MM.1S (cell line): ENCODE measurements around the gene CD14.

Experiments used
- DNase-seq: peaks from one replicate; pipeline ENCODE4 v3.0.0-alpha.2; 2015
- H2AFZ ChIP-seq: fragments of 300-600 bp; sonication (generic); 2 replicates; pipeline ENCODE4 v1.6.0; 2016; ENCODE audit warnings: antibody characterized with exemption, low read length
- H3F3A ChIP-seq: fragments of 300-600 bp; sonication (generic); 2 replicates; pipeline ENCODE4 v1.6.1; 2016; ENCODE audit warnings: mild to moderate bottlenecking, antibody characterized with exemption, low read length, moderate library complexity, mixed read lengths; ENCODE audit not compliant: insufficient read depth
- H3K27ac ChIP-seq: fragments of 300-600 bp; sonication (generic); 2 replicates; pipeline ENCODE4 v1.5.1; 2016; ENCODE audit warnings: mild to moderate bottlenecking, low read length
- H3K27me3 ChIP-seq: fragments of 300-600 bp; sonication (generic); replicated peaks from 2 replicates; pipeline ENCODE4 v1.6.0; 2016; ENCODE audit warnings: low read length; ENCODE audit not compliant: insufficient read depth
- H3K36me3 ChIP-seq: fragments of 300-600 bp; sonication (generic); replicated peaks from 2 replicates; pipeline ENCODE4 v1.6.1; 2016; ENCODE audit warnings: mild to moderate bottlenecking, low read length, mixed read lengths; ENCODE audit not compliant: insufficient read depth
- H3K4me1 ChIP-seq: fragments of 300-600 bp; sonication (generic); 2 replicates; pipeline ENCODE4 v1.6.1; 2016; ENCODE audit warnings: low read length, mixed read lengths
- H3K4me2 ChIP-seq: fragments of 300-600 bp; sonication (generic); 2 replicates; pipeline ENCODE4 v1.6.0; 2016; ENCODE audit warnings: low read depth, low read length
- H3K4me3 ChIP-seq: fragments of 300-600 bp; sonication (generic); 2 replicates; pipeline ENCODE4 v1.5.1; 2016; ENCODE audit warnings: low read length, mixed read lengths
- H3K79me2 ChIP-seq: fragments of 300-600 bp; sonication (generic); 2 replicates; pipeline ENCODE4 v1.6.1; 2016; ENCODE audit warnings: mixed run types, low read length, mixed read lengths
- H3K9ac ChIP-seq: fragments of 300-600 bp; sonication (generic); 2 replicates; pipeline ENCODE4 v1.6.1; 2016; ENCODE audit warnings: low read length, mixed read lengths
- H3K9me2 ChIP-seq: fragments of 300-600 bp; sonication (generic); replicated peaks from 2 replicates; pipeline ENCODE4 v1.6.1; 2016; ENCODE audit warnings: mild to moderate bottlenecking, low read length, mixed read lengths; ENCODE audit not compliant: insufficient read depth
- H3K9me3 ChIP-seq: fragments of 300-600 bp; sonication (generic); replicated peaks from 2 replicates; pipeline ENCODE4 v1.6.1; 2016; ENCODE audit warnings: mild to moderate bottlenecking, low read length, mixed read lengths; ENCODE audit not compliant: insufficient read depth
- H4K20me1 ChIP-seq: fragments of 300-600 bp; sonication (generic); 2 replicates; pipeline ENCODE4 v1.6.1; 2016; ENCODE audit warnings: mild to moderate bottlenecking, low read length, moderate library complexity, mixed read lengths; ENCODE audit not compliant: insufficient read depth
- CTCF ChIP-seq: fragments of 300-600 bp; sonication (generic); IDR thresholded peaks from 2 replicates; pipeline ENCODE4 v1.5.1; 2016; ENCODE audit warnings: antibody characterized with exemption, low read length, mixed read lengths
- EZH2 ChIP-seq: fragments of 300-600 bp; sonication (generic); optimal IDR thresholded peaks from 2 replicates; pipeline ENCODE3; 2017; ENCODE audit warnings: low read depth, mild to moderate bottlenecking, antibody characterized with exemption, low read length, mixed read lengths
- EZH2phosphoT487 ChIP-seq: fragments of 300-600 bp; sonication (generic); IDR thresholded peaks from 2 replicates; pipeline ENCODE4 v1.6.1; 2018; ENCODE audit warnings: antibody characterized with exemption, low read length

Gene CD14

GRCh38 chr5:140635291-140636257 is 2.6 kb upstream of the CD14 start:
- Histone ChIP-seq H4K20me1 (no peaks in the 10 kb centered on the region), H3K4me3 (no peak overlapping the region), H3K27me3 (0 out of 2 replicates have a peak, but pooled peaks cover 6% of the 10 kb centered on the region), H3K9me2 (no peaks in the 10 kb centered on the region), H3K4me2 (no peak overlapping the region), H3K36me3 (no peaks in the 10 kb centered on the region), H3K4me1 (peaks cover 7% of the 10 kb centered on the region; the same call in 1 of the 2 replicates), H3K9ac (no peak overlapping the region), H3K27ac (no peak overlapping the region), H3K79me2 (peaks cover 8% of the 10 kb centered on the region; the same call in 1 of the 2 replicates), H3F3A (peaks cover 8% of the 10 kb centered on the region), H2AFZ (0 out of 2 replicates have a peak overlapping the region, but pooled peaks have one; percentile 23), H3K9me3 (no peaks in the 10 kb centered on the region)
- TF ChIP-seq EZH2phosphoT487: no peak
- TF ChIP-seq CTCF: no peak
- TF ChIP-seq EZH2: no peak
- no peak for DNase-seq

DNA sequence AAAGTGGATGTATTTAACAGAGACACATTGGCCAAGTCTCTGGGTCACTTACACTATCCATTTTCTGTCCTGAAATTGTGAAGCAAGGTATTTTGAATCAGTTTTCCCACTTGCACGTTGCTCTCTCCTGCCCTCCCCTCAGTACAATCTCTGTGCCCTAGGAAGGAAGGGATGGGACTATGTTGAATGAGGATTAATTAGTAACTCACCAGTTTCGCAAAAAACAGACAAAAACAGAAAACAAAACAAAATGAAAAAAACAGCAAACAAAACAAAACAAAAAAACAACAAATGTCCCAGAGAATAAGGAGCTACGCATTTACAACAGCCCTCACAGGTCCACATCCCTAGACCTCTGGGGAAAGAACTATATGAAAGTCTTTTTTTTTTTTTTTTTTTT is 1.1 kb upstream of the CD14 start:
- H4K20me1 ChIP-seq: no peaks in the 10 kb centered on the region
- TF ChIP-seq EZH2 (no peak), EZH2phosphoT487 (no peak), CTCF (no peak)
- DNase-seq: no peak
- 0 out of 2 replicates have a peak, but pooled peaks cover 2% of the 10 kb centered on the region for H3K4me1 ChIP-seq
- H3K36me3 ChIP-seq: no peaks in the 10 kb centered on the region
- no peaks in the 10 kb centered on the region for H3K9me3 ChIP-seq
- H3K27ac ChIP-seq: no peak overlapping the region
- peaks cover 8% of the 10 kb centered on the region for H3F3A ChIP-seq
- no peak overlapping the region for H2AFZ ChIP-seq
- no peaks in the 10 kb centered on the region for H3K9me2 ChIP-seq
- H3K79me2 ChIP-seq: no peaks in the 10 kb centered on the region
- 0 out of 2 replicates have a peak, but pooled peaks cover 6% of the 10 kb centered on the region for H3K27me3 ChIP-seq
- no peak overlapping the region for H3K4me2 ChIP-seq
- no peak overlapping the region for H3K4me3 ChIP-seq
- no peak overlapping the region for H3K9ac ChIP-seq

GRCh38 chr5:140633501-140633900 is 526 bp upstream of the CD14 start:
- Histone ChIP-seq H3K9me2 (no peaks in the 10 kb centered on the region), H3K27me3 (0 out of 2 replicates have a peak, but pooled peaks cover 6% of the 10 kb centered on the region), H2AFZ (no peak overlapping the region), H3K4me2 (peak overlapping the region; percentile 88; the same call in 1 of the 2 replicates), H3K4me3 (no peak overlapping the region), H3K9me3 (no peaks in the 10 kb centered on the region), H3K9ac (no peak overlapping the region), H4K20me1 (no peaks in the 10 kb centered on the region), H3K36me3 (no peaks in the 10 kb centered on the region), H3K4me1 (0 out of 2 replicates have a peak, but pooled peaks cover 2% of the 10 kb centered on the region), H3K79me2 (no peaks in the 10 kb centered on the region), H3K27ac (no peak overlapping the region), H3F3A (peaks cover 8% of the 10 kb centered on the region)
- no peak for DNase-seq
- TF ChIP-seq EZH2: no peak
- TF ChIP-seq CTCF: no peak
- TF ChIP-seq EZH2phosphoT487: no peak
